A549 (cell line): ENCODE measurements around the gene PCSK6. TPM values are rescaled to one million over a fixed set of nuclear protein-coding genes. Genes with fewer than 3 reads are reported as not detected.

Experiments used
- ATAC-seq, 2 experiments: fragments of 200-7000 bp in 1 of 2; fragments of >200 bp in 1 of 2; cut with Nextera tagmentation in 1 of 2; cut with Tn5 transposase in 1 of 2; 3 replicates each; pipeline versions ENCODE4 v1.8.0 to v1.9.1; 2018 to 2020; ENCODE audit warnings: mild to moderate bottlenecking in 1 of 2, moderate library complexity in 1 of 2
- CTCF ChIA-PET: fragments of 300-600 bp; sonication (Branson Sonifier 250); formaldehyde crosslinking; extraction: SDS; loops from one replicate; lab custom pipeline; 2021; ENCODE audit warnings: antibody characterized with exemption, inconsistent platforms; lab: Yijun Ruan, JAX
- POLR2A ChIA-PET: fragments of 350-600 bp; formaldehyde crosslinking; extraction: SDS; loops from one replicate; lab custom pipeline; 2021; ENCODE audit warnings: antibody characterized with exemption, inconsistent platforms; lab: Yijun Ruan, JAX
- DNase-seq, 2 experiments: peaks; one replicate each; pipeline versions ENCODE4 v3.0.0 to v3.0.0-alpha.2; 2011 to 2016; ENCODE audit warnings: low read depth in 1 of 2, low spot score in 1 of 2
- FAIRE-seq: peaks from 2 replicates; lab custom pipeline; 2011; peaks lifted over from hg19 to GRCh38; lab: Jason Lieb, UNC
- H3K27ac ChIP-seq, 2 experiments: fragments of >200 bp; sonication (Bioruptor Twin); formaldehyde crosslinking; 3 replicates each; pipeline ENCODE4 v1.5.1; 2016 to 2017
- H3K4me1 ChIP-seq: fragments of >200 bp; sonication (Bioruptor Twin); formaldehyde crosslinking; 3 replicates; pipeline ENCODE4 v1.6.1; 2016
- H3K4me2 ChIP-seq: fragments of >200 bp; sonication (Bioruptor Twin); formaldehyde crosslinking; 3 replicates; pipeline ENCODE4 v1.6.1; 2016
- H3K4me3 ChIP-seq: fragments of >200 bp; sonication (Bioruptor Twin); formaldehyde crosslinking; 3 replicates; pipeline ENCODE4 v1.5.1; 2016
- H3K9me3 ChIP-seq: fragments of >200 bp; sonication (Bioruptor Twin); formaldehyde crosslinking; 3 replicates; pipeline ENCODE4 v1.6.1; 2016
- BHLHE40 ChIP-seq: IDR thresholded peaks from 2 replicates; pipeline ENCODE4 v1.6.1; 2012; ENCODE audit warnings: low read depth, low read length, inconsistent platforms
- FOSL2 ChIP-seq, 2 experiments: fragments of 450-650 bp in 1 of 2; fragments of >200 bp in 1 of 2; sonication (Bioruptor Twin) in 1 of 2; formaldehyde crosslinking; IDR thresholded peaks; 2 replicates each; pipeline versions ENCODE4 v1.5.0 to v1.6.1; 2016 to 2020; ENCODE audit warnings: mild to moderate bottlenecking in 1 of 2, moderate library complexity in 1 of 2
- FOXS1 ChIP-seq: fragments of 250-450 bp; sonication (Bioruptor Pico); IDR thresholded peaks from 2 replicates; pipeline ENCODE4 v1.5.0; 2020; ENCODE audit warnings: mild to moderate bottlenecking, moderate library complexity
- HDAC2 ChIP-seq: fragments of 200-600 bp; sonication (generic); IDR thresholded peaks from 2 replicates; pipeline ENCODE4 v1.6.1; 2016
- HEYL ChIP-seq: fragments of 250-450 bp; sonication (Bioruptor Pico); IDR thresholded peaks from 2 replicates; pipeline ENCODE4 v1.8.0; 2021; ENCODE audit warnings: mild to moderate bottlenecking, moderate library complexity
- HOXA7 ChIP-seq: fragments of 250-450 bp; sonication (Bioruptor Pico); IDR thresholded peaks from 2 replicates; pipeline ENCODE4 v1.5.0; 2020; ENCODE audit warnings: mild to moderate bottlenecking, moderate library complexity
- KDM1A ChIP-seq: fragments of 200-600 bp; sonication (generic); IDR thresholded peaks from 2 replicates; pipeline ENCODE4 v1.6.1; 2016; ENCODE audit warnings: low read depth, mild to moderate bottlenecking
- KDM5A ChIP-seq: fragments of 200-600 bp; sonication (generic); IDR thresholded peaks from 2 replicates; pipeline ENCODE4 v1.6.1; 2016; ENCODE audit warnings: antibody characterized with exemption, mild to moderate bottlenecking
- MAFK ChIP-seq: fragments of 450-650 bp; IDR thresholded peaks from 2 replicates; pipeline ENCODE4 v1.6.1; 2014; ENCODE audit not compliant: partially characterized antibody
- MYC ChIP-seq: IDR thresholded peaks from 2 replicates; pipeline ENCODE4 v1.6.1; 2012; ENCODE audit warnings: mild to moderate bottlenecking, inconsistent platforms, low read length, improper control_type of control experiment, borderline replicate concordance
- NR3C1 ChIP-seq: fragments of >200 bp; sonication (Bioruptor Twin); formaldehyde crosslinking; IDR thresholded peaks from 3 replicates; pipeline ENCODE4 v1.6.1; 2017
- POLR2A ChIP-seq: IDR thresholded peaks from 2 replicates; pipeline ENCODE4 v1.6.1; 2012; ENCODE audit warnings: mild to moderate bottlenecking, low read length
- POLR2AphosphoS2 ChIP-seq: conservative IDR thresholded peaks from 2 replicates; pipeline ENCODE4 v1.6.1; 2012; ENCODE audit warnings: low read length, improper control_type of control experiment, inconsistent platforms
- RAD21 ChIP-seq, 2 experiments: fragments of >200 bp in 1 of 2; sonication (Bioruptor Twin) in 1 of 2; formaldehyde crosslinking in 1 of 2; IDR thresholded peaks in 1 of 2; conservative IDR thresholded peaks in 1 of 2; 2 replicates in 1 of 2; 3 replicates in 1 of 2; pipeline ENCODE4 v1.6.1; 2012 to 2018; ENCODE audit warnings: inconsistent platforms in 1 of 2
- RARB ChIP-seq: fragments of 250-450 bp; sonication (Bioruptor Pico); IDR thresholded peaks from 2 replicates; pipeline ENCODE4 v1.8.0; 2021; ENCODE audit warnings: mild to moderate bottlenecking, moderate library complexity
- RCOR1 ChIP-seq: fragments of 150-350 bp; IDR thresholded peaks from 2 replicates; pipeline ENCODE4 v1.6.1; 2014; ENCODE audit warnings: antibody characterized with exemption, low read length, low read depth
- RFX5 ChIP-seq: fragments of 450-650 bp; IDR thresholded peaks from 2 replicates; pipeline ENCODE4 v1.7.1; 2014; ENCODE audit warnings: antibody characterized with exemption, mild to moderate bottlenecking, moderate library complexity
- RNF2 ChIP-seq: fragments of 200-600 bp; sonication (generic); IDR thresholded peaks from 2 replicates; pipeline ENCODE4 v1.6.1; 2016; ENCODE audit warnings: low read depth, mild to moderate bottlenecking, antibody characterized with exemption, moderate library complexity, borderline replicate concordance
- SMC3 ChIP-seq: fragments of >200 bp; sonication (Bioruptor Twin); formaldehyde crosslinking; IDR thresholded peaks from 3 replicates; pipeline ENCODE4 v1.6.1; 2018; ENCODE audit warnings: inconsistent platforms
- TFCP2L1 ChIP-seq: fragments of 250-450 bp; sonication (Bioruptor Pico); IDR thresholded peaks from 2 replicates; pipeline ENCODE4 v1.5.0; 2021; ENCODE audit warnings: mild to moderate bottlenecking
- TP53 ChIP-seq: fragments of 250-450 bp; sonication (Bioruptor Pico); IDR thresholded peaks from 2 replicates; pipeline ENCODE4 v1.5.0; 2021; ENCODE audit warnings: mild to moderate bottlenecking, moderate library complexity
- ZC3H11A ChIP-seq: fragments of 450-650 bp; IDR thresholded peaks from 2 replicates; pipeline ENCODE4 v1.6.1; 2014; ENCODE audit warnings: antibody characterized with exemption, mild to moderate bottlenecking
- WGBS: methylation state at CpG from one replicate; pipeline ENCODE4 v1.1.6; 2017; ENCODE audit errors: missing lambda C conversion rate; 5-methylcytosine and 5-hydroxymethylcytosine counted together
- polyA plus RNA-seq, 4 experiments: library from polyadenylated mRNA; depleted of rRNA in 3 of 4; stranded (reverse); fragments of >200 nt; fragmentation: RNase III in 1 of 4; extraction: RNeasy Plus Mini Kit Qiagen cat#74134 plus additional on column Dnase treatment in 1 of 4; gene quantifications; 2 replicates in 3 of 4; 3 replicates in 1 of 4; pipeline ENCODE4 v1.2.3, GENCODE V29; 2011 to 2017
- TF ChIP-seq, protein P1 (sequence below): fragments of 250-450 bp; sonication (Bioruptor Pico); IDR thresholded peaks from 2 replicates; pipeline ENCODE4 v1.5.0; 2021; ENCODE audit warnings: mild to moderate bottlenecking, moderate library complexity, borderline replicate concordance
- TF ChIP-seq, protein P2 (sequence below): IDR thresholded peaks from 2 replicates; pipeline ENCODE4 v1.6.1; 2012

The PCSK6 gene
- polyA plus RNA-seq, 2 of the 4 experiments (the other 2 are of a cell fraction): 10.0 to 15.2 TPM

DNA sequence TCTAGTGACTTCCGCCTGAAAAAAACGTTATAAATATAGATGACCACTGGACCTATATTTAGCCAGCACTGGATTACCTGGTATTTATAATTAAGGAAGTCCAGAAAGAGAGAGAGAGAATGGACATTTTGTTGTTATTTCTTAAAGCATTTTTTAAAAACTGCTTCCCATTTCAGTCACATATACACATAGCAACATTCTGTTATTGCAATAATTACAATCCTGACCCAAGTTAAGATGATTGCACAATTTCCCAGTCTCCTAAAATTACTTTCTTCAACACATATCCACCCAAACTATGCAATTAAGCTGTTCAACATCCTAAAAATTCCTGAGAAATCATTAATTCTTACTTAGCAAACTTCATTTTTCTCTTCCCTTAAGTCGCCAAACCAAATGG lies 37.7 kb downstream of the PCSK6 start:
- H3K4me3 ChIP-seq: no peak overlapping the region
- ATAC-seq: no peak
- no peak for TF ChIP-seq HOXA7 (CRISPR knock-in tag)
- TF ChIP-seq RAD21 (conservative IDR thresholded peaks at IDR 0.05 in 1 of 2, IDR thresholded peaks at IDR 0.05 in 1 of 2): no peak
- no peak for TF ChIP-seq KDM1A
- TF ChIP-seq TFCP2L1 (CRISPR knock-in tag): no peak
- TF ChIP-seq MYC: no peak
- TF ChIP-seq, all 56 proteins: peak for 0
- WGBS: 71% methylated on average over 3 of the region's 3 CpGs
- POLR2A ChIA-PET: no interaction called here
- DNase-seq: no peak
- Histone ChIP-seq H3K4me1 (peaks cover 8% of the 10 kb centered on the region; the same call in 1 of the 3 replicates), H3K9me3 (no peaks in the 10 kb centered on the region), H3K4me2 (no peak overlapping the region), H3K27ac (no peak overlapping the region)
- FAIRE-seq: no peak
- CTCF ChIA-PET: interaction anchor here (0.9 kb wide), 1 partner anchor 47 kb away, joined by 3 read pairs; no protein-coding TSS in a partner anchor

DNA sequence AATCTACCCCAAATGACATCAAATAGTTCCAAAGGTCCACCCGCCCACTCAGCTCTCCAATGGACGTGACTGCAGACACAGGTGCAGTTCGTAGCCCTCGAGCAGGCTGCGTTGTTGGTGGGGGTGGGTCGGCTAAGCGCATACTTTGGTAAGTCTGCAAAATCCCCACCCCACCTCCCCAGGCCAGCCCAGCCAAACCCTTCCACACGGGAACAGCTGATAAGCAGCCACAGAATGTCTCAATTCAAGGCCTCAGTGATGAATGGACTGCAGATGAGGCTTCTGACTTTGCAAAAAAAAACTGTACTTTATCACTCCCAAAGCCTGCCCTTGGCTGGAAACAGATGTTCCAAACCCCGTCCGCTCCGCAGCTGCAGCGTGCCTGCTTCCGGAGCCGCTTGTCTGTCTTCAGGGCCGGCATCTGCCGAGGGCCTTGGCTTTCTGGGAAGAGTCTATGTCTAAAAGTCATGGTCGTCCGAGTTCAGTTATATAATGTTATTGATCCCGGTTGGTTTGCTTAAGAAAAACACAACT lies 38.2 kb downstream of the PCSK6 start:
- no peak for FAIRE-seq
- ATAC-seq: no peak
- H3K4me2 ChIP-seq: no peak overlapping the region
- H3K4me3 ChIP-seq: no peak overlapping the region
- no peak overlapping the region for H3K27ac ChIP-seq
- ChIA-PET POLR2A (no interaction called here), CTCF (interaction anchor here (1.6 kb wide), 1 partner anchor 12 kb away, joined by 3 read pairs; no protein-coding TSS in a partner anchor)
- H3K4me1 ChIP-seq: peaks cover 12% of the 10 kb centered on the region; the same call in 1 of the 3 replicates
- no peak for DNase-seq
- no peak for TF ChIP-seq SMC3
- TF ChIP-seq, protein P1, sequence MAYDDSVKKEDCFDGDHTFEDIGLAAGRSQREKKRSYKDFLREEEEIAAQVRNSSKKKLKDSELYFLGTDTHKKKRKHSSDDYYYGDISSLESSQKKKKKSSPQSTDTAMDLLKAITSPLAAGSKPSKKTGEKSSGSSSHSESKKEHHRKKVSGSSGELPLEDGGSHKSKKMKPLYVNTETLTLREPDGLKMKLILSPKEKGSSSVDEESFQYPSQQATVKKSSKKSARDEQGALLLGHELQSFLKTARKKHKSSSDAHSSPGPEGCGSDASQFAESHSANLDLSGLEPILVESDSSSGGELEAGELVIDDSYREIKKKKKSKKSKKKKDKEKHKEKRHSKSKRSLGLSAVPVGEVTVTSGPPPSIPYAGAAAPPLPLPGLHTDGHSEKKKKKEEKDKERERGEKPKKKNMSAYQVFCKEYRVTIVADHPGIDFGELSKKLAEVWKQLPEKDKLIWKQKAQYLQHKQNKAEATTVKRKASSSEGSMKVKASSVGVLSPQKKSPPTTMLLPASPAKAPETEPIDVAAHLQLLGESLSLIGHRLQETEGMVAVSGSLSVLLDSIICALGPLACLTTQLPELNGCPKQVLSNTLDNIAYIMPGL (CRISPR knock-in tag): no peak
- TF ChIP-seq ZC3H11A: no peak
- TF ChIP-seq HDAC2: no peak
- TF ChIP-seq RFX5: no peak
- TF ChIP-seq HEYL (CRISPR knock-in tag): no peak
- TF ChIP-seq HOXA7 (CRISPR knock-in tag): no peak
- no peaks in the 10 kb centered on the region for H3K9me3 ChIP-seq
- 92% methylated on average over 19 of the region's 19 CpGs for WGBS

DNA sequence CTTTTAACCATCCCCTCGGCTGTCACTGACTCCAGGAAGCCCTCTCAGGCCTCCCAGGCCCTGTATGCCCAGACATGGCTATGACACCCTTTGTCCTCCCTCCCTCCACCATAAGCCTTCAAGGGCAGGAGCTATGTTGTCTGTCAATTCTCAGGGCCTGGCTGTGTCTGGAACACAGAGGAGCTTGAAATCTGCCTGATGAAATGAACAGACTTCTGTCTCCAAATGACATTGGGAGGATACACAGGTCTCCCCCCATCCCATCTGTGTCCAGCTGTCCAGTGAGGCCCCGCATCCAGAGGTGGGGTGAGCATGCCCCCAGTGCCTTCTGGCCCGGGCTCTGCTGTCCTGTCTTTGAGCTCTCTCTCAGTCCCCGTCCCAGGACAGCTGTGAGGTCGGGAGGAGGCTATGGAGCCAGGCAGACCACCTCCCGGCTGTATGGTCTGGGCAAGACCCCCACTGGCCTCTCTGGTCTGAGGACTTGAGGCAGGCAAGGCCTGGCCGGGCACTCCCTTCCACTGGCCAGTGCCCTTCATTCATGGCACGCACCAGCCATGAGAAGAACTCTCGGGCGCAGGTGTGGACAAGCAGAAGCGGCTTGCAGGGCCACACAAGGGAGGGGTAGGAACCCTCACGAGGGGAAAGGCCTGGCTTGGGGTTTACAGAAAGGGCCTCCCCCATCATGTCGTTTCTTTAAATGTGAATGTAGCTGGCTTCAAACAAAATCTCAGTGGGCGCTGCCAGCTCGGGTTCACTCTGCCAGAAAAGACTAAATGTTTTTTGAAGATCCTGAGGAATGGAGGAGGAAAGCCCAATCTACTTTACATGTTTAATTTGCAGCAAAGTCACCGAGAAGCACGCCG lies 38.9 kb downstream of the PCSK6 start:
- CTCF ChIA-PET: interaction anchor here (0.6 to 1.6 kb wide), 3 partner anchors 11 to 289 kb away, joined by 3 to 4 read pairs (median 3); no protein-coding TSS in a partner anchor
- ATAC-seq (no peak), FAIRE-seq (no peak), DNase-seq (no peak)
- TF ChIP-seq BHLHE40 (no peak), MAFK (no peak), RCOR1 (no peak), RAD21 (conservative IDR thresholded peaks at IDR 0.05 in 1 of 2, IDR thresholded peaks at IDR 0.05 in 1 of 2) (no peak), POLR2AphosphoS2 (no peak), FOXS1 (CRISPR knock-in tag) (no peak), NR3C1 (no peak), FOSL2 (IDR thresholded peaks at IDR 0.05) (no peak), FOSL2 (CRISPR knock-in tag; IDR thresholded peaks at IDR 0.05) (no peak), POLR2A (no peak), RNF2 (no peak), TP53 (CRISPR knock-in tag) (no peak), RARB (no peak), ZC3H11A (no peak), KDM5A (no peak)
- TF ChIP-seq, protein P1 (CRISPR knock-in tag): no peak
- TF ChIP-seq, protein P2, sequence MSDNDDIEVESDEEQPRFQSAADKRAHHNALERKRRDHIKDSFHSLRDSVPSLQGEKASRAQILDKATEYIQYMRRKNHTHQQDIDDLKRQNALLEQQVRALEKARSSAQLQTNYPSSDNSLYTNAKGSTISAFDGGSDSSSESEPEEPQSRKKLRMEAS: no peak
- Histone ChIP-seq H3K27ac (no peak overlapping the region), H3K9me3 (no peaks in the 10 kb centered on the region), H3K4me3 (no peak overlapping the region), H3K4me1 (peaks cover 17% of the 10 kb centered on the region; the same call in 1 of the 3 replicates), H3K4me2 (no peak overlapping the region)
- 78% methylated on average over 18 of the region's 18 CpGs for WGBS
- POLR2A ChIA-PET: no interaction called here
